ENCODE measurements around the gene ACADSB. TPM values are rescaled to one million over a fixed set of nuclear protein-coding genes. Genes with fewer than 3 reads are reported as not detected.

ACADSB gene
- total RNA-seq, 1 donor from 2014 or later, result 22.4 TPM

GRCh38 chr10:123000155-123000554 lies 8.7 kb upstream of the ACADSB start:
- Mint-ChIP-seq H3K4me3 (ENCODE audit: low read depth) (no peak overlapping the region), H3K27ac (no peak overlapping the region), H3K27me3 (no peaks in the 10 kb centered on the region), H3K36me3 (ENCODE audit: insufficient read depth) (peaks cover 2% of the 10 kb centered on the region), H3K4me1 (ENCODE audit: low read depth) (peaks cover 11% of the 10 kb centered on the region), H3K9me3 (ENCODE audit: low read depth) (no peaks in the 10 kb centered on the region)
- DNase-seq (ENCODE audit: low spot score, unreplicated experiment), result no peak
- no peak for TF ChIP-seq CTCF (IDR thresholded peaks at IDR 0.05; ENCODE audit: unreplicated experiment)

- TF ChIP-seq CTCF (IDR thresholded peaks at IDR 0.05; ENCODE audit: unreplicated experiment), result no peak
- H3K4me3 Mint-ChIP-seq (ENCODE audit: low read depth), result no peak overlapping the region
- H3K27me3 Mint-ChIP-seq, result no peaks in the 10 kb centered on the region
- peak overlapping the region; percentile 15 for H3K27ac Mint-ChIP-seq
- no peaks in the 10 kb centered on the region for H3K36me3 Mint-ChIP-seq (ENCODE audit: insufficient read depth)
- no peak for DNase-seq (ENCODE audit: low spot score, unreplicated experiment)
- H3K9me3 Mint-ChIP-seq (ENCODE audit: low read depth), result no peaks in the 10 kb centered on the region
- peaks cover 11% of the 10 kb centered on the region for H3K4me1 Mint-ChIP-seq (ENCODE audit: low read depth)
Measured at GRCh38 chr10:123001370-123001769, 7.4 kb upstream of the ACADSB start.

DNA sequence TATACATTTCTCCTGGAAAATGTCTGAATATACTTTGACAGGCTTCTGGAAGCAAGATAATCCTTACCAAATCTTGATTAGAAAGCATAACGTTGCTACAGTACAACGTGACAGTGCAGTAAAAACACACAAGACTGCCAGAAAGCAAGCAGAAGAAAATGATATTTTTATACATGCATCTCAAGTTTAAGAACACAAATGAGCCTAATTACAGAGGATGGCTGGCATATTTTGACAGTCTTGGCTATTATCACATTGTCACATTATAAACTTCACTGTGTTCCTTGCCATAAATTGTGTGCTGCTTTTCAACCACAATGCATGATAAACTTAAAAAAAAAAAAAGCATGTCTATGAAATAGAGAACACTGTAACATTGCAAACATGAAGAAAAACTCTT lies 4.5 kb upstream of the ACADSB start:
- no peak overlapping the region for H3K27ac Mint-ChIP-seq
- no peak for DNase-seq (ENCODE audit: low spot score, unreplicated experiment)
- no peaks in the 10 kb centered on the region for H3K9me3 Mint-ChIP-seq (ENCODE audit: low read depth)
- H3K4me3 Mint-ChIP-seq (ENCODE audit: low read depth), result no peak overlapping the region
- no peak for TF ChIP-seq CTCF (IDR thresholded peaks at IDR 0.05; ENCODE audit: unreplicated experiment)
- peaks cover 28% of the 10 kb centered on the region for H3K4me1 Mint-ChIP-seq (ENCODE audit: low read depth)
- no peaks in the 10 kb centered on the region for H3K36me3 Mint-ChIP-seq (ENCODE audit: insufficient read depth)
- H3K27me3 Mint-ChIP-seq, result no peaks in the 10 kb centered on the region

DNA sequence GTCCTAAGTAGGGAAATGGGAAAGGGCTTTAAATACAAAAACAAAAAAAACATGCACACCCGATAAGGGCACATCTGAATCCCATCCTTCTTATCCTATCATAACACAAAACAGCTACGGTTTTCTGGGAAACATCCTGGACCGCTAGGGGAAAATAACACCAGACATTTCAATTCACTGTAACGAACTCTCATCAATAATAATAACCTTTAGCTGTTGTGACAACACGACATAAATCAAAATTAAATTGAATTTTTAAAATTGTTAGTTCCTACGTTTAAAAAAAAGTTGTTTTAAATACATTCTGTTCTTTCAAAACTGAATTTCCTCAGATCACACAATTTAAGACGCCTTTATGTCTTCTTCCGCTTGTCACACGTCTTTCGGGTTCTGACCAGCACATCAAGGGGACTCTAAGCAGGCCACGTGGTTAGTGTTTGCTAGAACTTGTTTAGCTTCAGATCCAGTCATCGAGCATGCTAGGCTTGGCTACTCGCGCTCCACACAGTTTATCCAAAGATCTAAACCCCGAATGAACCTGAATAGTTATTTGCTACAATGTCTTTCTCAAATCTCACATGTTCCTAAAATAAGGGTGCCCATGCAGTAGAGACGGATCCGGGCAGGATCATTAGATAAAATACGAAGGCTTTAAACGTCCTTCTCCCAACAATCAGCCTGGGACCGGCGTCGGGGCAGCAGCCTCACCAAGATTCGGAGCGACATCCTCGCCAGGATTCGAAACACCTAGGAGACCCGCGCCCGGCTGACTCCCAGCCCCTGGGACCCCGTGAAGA lies 1.1 kb upstream of the ACADSB start:
- no peaks in the 10 kb centered on the region for H3K27me3 Mint-ChIP-seq

More for the DNA sequence above, 1.1 kb upstream of the ACADSB start:
- peaks cover 30% of the 10 kb centered on the region for H3K4me1 Mint-ChIP-seq (ENCODE audit: low read depth)
- H3K36me3 Mint-ChIP-seq (ENCODE audit: insufficient read depth), result peaks cover 6% of the 10 kb centered on the region
- peak overlapping the region; percentile 99 for H3K27ac Mint-ChIP-seq
- no peak for DNase-seq (ENCODE audit: low spot score, unreplicated experiment)
- no peaks in the 10 kb centered on the region for H3K9me3 Mint-ChIP-seq (ENCODE audit: low read depth)
- peak overlapping the region; percentile 94 for H3K4me3 Mint-ChIP-seq (ENCODE audit: low read depth)
- TF ChIP-seq CTCF (IDR thresholded peaks at IDR 0.05; ENCODE audit: unreplicated experiment), result no peak

Measured in progenitor cell of endocrine pancreas (in vitro differentiated cells).